HG03457 (cell line): ENCODE measurements around the gene MUC5AC.
"Not testable (repeated sequence)": the region's sequence is repeated elsewhere in the genome, so short reads cannot be mapped to it uniquely, and the experiment has no call there.

Source experiments
- ATAC-seq: cut with Tn5 transposase; IDR thresholded peaks from one replicate; pipeline ENCODE4 v1.9.1; 2021; ENCODE audit warnings: moderate number of reproducible peaks; ENCODE audit not compliant: unreplicated experiment

Gene MUC5AC

GRCh38 chr11:1160231-1161101 lies 2.7 kb downstream of the MUC5AC start:
- no peak for ATAC-seq

GRCh38 chr11:1161410-1162137 lies 3.8 kb downstream of the MUC5AC start:
- ATAC-seq = no peak

- ATAC-seq = no peak
Measured at GRCh38 chr11:1162138-1162475, 4.4 kb downstream of the MUC5AC start.

- no peak for ATAC-seq
Measured at GRCh38 chr11:1162491-1163311, 4.9 kb downstream of the MUC5AC start.

GRCh38 chr11:1163321-1163910 lies 5.7 kb downstream of the MUC5AC start:
- no peak for ATAC-seq

GRCh38 chr11:1163911-1164735 lies 6.4 kb downstream of the MUC5AC start:
- no peak for ATAC-seq

GRCh38 chr11:1164779-1165255 lies 7.1 kb downstream of the MUC5AC start:
- not testable (repeated sequence) for ATAC-seq

- ATAC-seq = no peak
Measured at GRCh38 chr11:1165256-1166041, 7.7 kb downstream of the MUC5AC start.

- ATAC-seq = no peak
Measured at GRCh38 chr11:1167256-1167655, 9.5 kb downstream of the MUC5AC start.

GRCh38 chr11:1167751-1168231 lies 10.0 kb downstream of the MUC5AC start:
- ATAC-seq = no peak

- ATAC-seq = no peak
Measured at GRCh38 chr11:1168256-1168655, 10.5 kb downstream of the MUC5AC start.

GRCh38 chr11:1168721-1169161 lies 11.0 kb downstream of the MUC5AC start:
- ATAC-seq = no peak

- no peak for ATAC-seq
Measured at GRCh38 chr11:1171223-1171984, 13.7 kb downstream of the MUC5AC start.

GRCh38 chr11:1171985-1172728 lies 14.4 kb downstream of the MUC5AC start:
- ATAC-seq = no peak

- no peak for ATAC-seq
Measured at GRCh38 chr11:1172729-1173117, 15.0 kb downstream of the MUC5AC start.

- not testable (repeated sequence) for ATAC-seq
Measured at GRCh38 chr11:1173396-1173795, 15.6 kb downstream of the MUC5AC start.
